PFSK-1 (cell line): Measurements from ENCODE around the gene MYO7B.

Experiments used
- FOXP2 ChIP-seq: optimal IDR thresholded peaks from 2 replicates; pipeline ENCODE3; 2011; ENCODE audit warnings: borderline replicate concordance, control low read depth, inconsistent platforms; ENCODE audit not compliant: insufficient read depth; ENCODE audit errors: extremely low read length, extremely low read depth
- SIN3A ChIP-seq: IDR thresholded peaks from 2 replicates; pipeline ENCODE4 v1.6.1; 2012; ENCODE audit warnings: mild to moderate bottlenecking, low read length, moderate library complexity, borderline replicate concordance; ENCODE audit not compliant: insufficient read depth
- TAF1 ChIP-seq: IDR thresholded peaks from 2 replicates; pipeline ENCODE4 v1.6.1; 2012; ENCODE audit warnings: low read length, control low read depth, borderline replicate concordance; ENCODE audit not compliant: insufficient read depth
- TF ChIP-seq, protein P1 (sequence below), 2 experiments: IDR thresholded peaks; 2 replicates each; pipeline versions ENCODE4 v1.6.1 to v1.8.0; 2011 to 2012; ENCODE audit warnings: low read depth in 2 of 2, low read length in 2 of 2, control low read depth in 1 of 2, inconsistent platforms in 1 of 2, mild to moderate bottlenecking in 1 of 2, moderate library complexity in 1 of 2; ENCODE audit not compliant: insufficient read depth in 1 of 2

DNA sequence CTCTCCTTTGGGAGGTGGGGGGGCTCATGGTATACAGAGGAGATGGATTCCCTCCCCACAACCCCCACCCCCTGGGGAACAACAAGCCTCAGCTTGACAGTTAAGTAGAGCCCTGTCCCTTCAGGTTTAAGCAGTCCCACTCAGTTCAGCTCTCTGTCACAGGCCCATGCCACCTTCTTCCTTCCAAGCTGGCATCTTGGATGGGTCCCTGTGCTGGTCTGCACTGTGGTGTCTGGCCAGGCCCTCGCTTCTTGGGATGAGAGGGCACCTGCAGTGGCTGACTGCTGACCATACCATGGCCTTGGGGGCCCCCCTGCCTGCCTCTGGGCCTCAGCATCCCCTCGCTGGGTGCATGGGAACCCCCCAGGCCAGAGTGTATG is 90.1 kb downstream of the MYO7B start:
- TF ChIP-seq, protein P1, sequence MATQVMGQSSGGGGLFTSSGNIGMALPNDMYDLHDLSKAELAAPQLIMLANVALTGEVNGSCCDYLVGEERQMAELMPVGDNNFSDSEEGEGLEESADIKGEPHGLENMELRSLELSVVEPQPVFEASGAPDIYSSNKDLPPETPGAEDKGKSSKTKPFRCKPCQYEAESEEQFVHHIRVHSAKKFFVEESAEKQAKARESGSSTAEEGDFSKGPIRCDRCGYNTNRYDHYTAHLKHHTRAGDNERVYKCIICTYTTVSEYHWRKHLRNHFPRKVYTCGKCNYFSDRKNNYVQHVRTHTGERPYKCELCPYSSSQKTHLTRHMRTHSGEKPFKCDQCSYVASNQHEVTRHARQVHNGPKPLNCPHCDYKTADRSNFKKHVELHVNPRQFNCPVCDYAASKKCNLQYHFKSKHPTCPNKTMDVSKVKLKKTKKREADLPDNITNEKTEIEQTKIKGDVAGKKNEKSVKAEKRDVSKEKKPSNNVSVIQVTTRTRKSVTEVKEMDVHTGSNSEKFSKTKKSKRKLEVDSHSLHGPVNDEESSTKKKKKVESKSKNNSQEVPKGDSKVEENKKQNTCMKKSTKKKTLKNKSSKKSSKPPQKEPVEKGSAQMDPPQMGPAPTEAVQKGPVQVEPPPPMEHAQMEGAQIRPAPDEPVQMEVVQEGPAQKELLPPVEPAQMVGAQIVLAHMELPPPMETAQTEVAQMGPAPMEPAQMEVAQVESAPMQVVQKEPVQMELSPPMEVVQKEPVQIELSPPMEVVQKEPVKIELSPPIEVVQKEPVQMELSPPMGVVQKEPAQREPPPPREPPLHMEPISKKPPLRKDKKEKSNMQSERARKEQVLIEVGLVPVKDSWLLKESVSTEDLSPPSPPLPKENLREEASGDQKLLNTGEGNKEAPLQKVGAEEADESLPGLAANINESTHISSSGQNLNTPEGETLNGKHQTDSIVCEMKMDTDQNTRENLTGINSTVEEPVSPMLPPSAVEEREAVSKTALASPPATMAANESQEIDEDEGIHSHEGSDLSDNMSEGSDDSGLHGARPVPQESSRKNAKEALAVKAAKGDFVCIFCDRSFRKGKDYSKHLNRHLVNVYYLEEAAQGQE (IDR thresholded peaks at IDR 0.05; ENCODE audit: insufficient read depth in 1 of 2, low read depth in 2 of 2, low read length in 2 of 2): no peak
- TF ChIP-seq FOXP2 (no peak), SIN3A (no peak), TAF1 (no peak)
